OCI-LY7 (cell line): ENCODE measurements around the gene SPRED2. TPM values are rescaled to one million over a fixed set of nuclear protein-coding genes. Genes with fewer than 3 reads are reported as not detected.

Experiments
- BruUV-seq: library from RNA; stranded (reverse); fragments of 400-500 nt; replicated peaks from 2 replicates; lab custom pipeline; 2021; lab: Mats Ljungman, UMichigan
- CTCF ChIA-PET: fragments of 300-600 bp; sonication (Branson Sonifier 250); formaldehyde crosslinking; loops from one replicate; lab custom pipeline; 2022; ENCODE audit warnings: antibody characterized with exemption; ENCODE audit not compliant: unreplicated experiment; lab: Charles Lee
- POLR2A ChIA-PET: fragments of 300-600 bp; sonication (Branson Sonifier 250); formaldehyde crosslinking; loops from one replicate; lab custom pipeline; 2022; ENCODE audit warnings: antibody characterized with exemption; lab: Charles Lee
- DNase-seq: peaks from one replicate; pipeline ENCODE4 v3.0.0-alpha.2; 2015; ENCODE audit warnings: low spot score
- H2AFZ ChIP-seq: fragments of 200-600 bp; sonication (generic), shearing (Covaris generic); 2 replicates; pipeline ENCODE4 v1.6.1; 2014; ENCODE audit warnings: mild to moderate bottlenecking, antibody characterized with exemption, low read length, moderate library complexity
- H3K27ac ChIP-seq: fragments of 200-600 bp; sonication (generic); 2 replicates; pipeline ENCODE4 v1.5.1; 2014; ENCODE audit warnings: mixed run types, low read depth, mild to moderate bottlenecking, moderate library complexity, low read length, inconsistent platforms; ENCODE audit not compliant: poor library complexity, severe bottlenecking
- H3K36me3 ChIP-seq: fragments of 200-600 bp; sonication (generic); 2 replicates; pipeline ENCODE4 v1.6.1; 2014; ENCODE audit warnings: mild to moderate bottlenecking, antibody characterized with exemption, low read length, moderate library complexity, mixed read lengths; ENCODE audit not compliant: insufficient read depth
- H3K4me1 ChIP-seq: fragments of 200-600 bp; sonication (generic); 2 replicates; pipeline ENCODE4 v1.5.1; 2014; ENCODE audit warnings: mild to moderate bottlenecking, low read length; ENCODE audit not compliant: insufficient read depth, poor library complexity, severe bottlenecking
- H3K4me2 ChIP-seq: fragments of 200-600 bp; sonication (generic); 2 replicates; pipeline ENCODE4 v1.6.1; 2014; ENCODE audit warnings: mild to moderate bottlenecking, low read length
- H3K4me3 ChIP-seq: fragments of 200-600 bp; sonication (generic); 2 replicates; pipeline ENCODE4 v1.5.1; 2014; ENCODE audit warnings: mild to moderate bottlenecking, low read depth, low read length; ENCODE audit not compliant: poor library complexity, severe bottlenecking
- H3K79me2 ChIP-seq: fragments of 200-600 bp; sonication (generic); 2 replicates; pipeline ENCODE4 v1.6.1; 2016; ENCODE audit warnings: low read depth, mild to moderate bottlenecking, low read length, moderate library complexity, mixed read lengths; ENCODE audit not compliant: insufficient read depth
- H3K9me2 ChIP-seq: fragments of 200-600 bp; sonication (generic); 2 replicates; pipeline ENCODE4 v1.6.1; 2016; ENCODE audit warnings: mild to moderate bottlenecking, low read length, mixed read lengths; ENCODE audit not compliant: insufficient read depth
- H3K9me3 ChIP-seq: fragments of 200-600 bp; sonication (generic); 2 replicates; pipeline ENCODE4 v1.6.1; 2014; ENCODE audit warnings: mild to moderate bottlenecking, mixed run types, low read length, mixed read lengths
- H4K20me1 ChIP-seq: fragments of 200-600 bp; sonication (generic); 2 replicates; pipeline ENCODE4 v1.6.1; 2014; ENCODE audit warnings: mild to moderate bottlenecking, antibody characterized with exemption, low read length, moderate library complexity, mixed read lengths; ENCODE audit not compliant: insufficient read depth
- CTCF ChIP-seq: fragments of 200-600 bp; sonication (generic); conservative IDR thresholded peaks from 2 replicates; pipeline ENCODE4 v1.5.1; 2014; ENCODE audit warnings: mild to moderate bottlenecking, antibody characterized with exemption, low read length, moderate library complexity, mixed read lengths
- EZH2phosphoT487 ChIP-seq: fragments of 200-600 bp; sonication (generic); IDR thresholded peaks from 2 replicates; pipeline ENCODE4 v1.6.1; 2018; ENCODE audit warnings: low read depth, borderline replicate concordance, mild to moderate bottlenecking, mixed run types, antibody characterized with exemption, low read length, moderate library complexity, mixed read lengths
- intact Hi-C: fragments of 100-400 bp; cut with micrococcal nuclease; formaldehyde crosslinking; loops from one replicate; pipeline ENCODE4 v1.10.0; 2022; ENCODE audit not compliant: unreplicated experiment
- total RNA-seq, 2 experiments: library from RNA; depleted of rRNA in 1 of 2; stranded (reverse); fragments of >200 nt in 1 of 2; shearing (Covaris generic) in 1 of 2; gene quantifications; 2 replicates each; pipeline ENCODE4 v1.2.3, GENCODE V29; 2014 to 2022

Gene SPRED2
- total RNA-seq, 2 experiments from 2014 or later, result 8.0 to 49.1 TPM

- peaks cover 6% of the 10 kb centered on the region; the same call in 1 of the 2 replicates for H3K36me3 ChIP-seq
- ChIA-PET POLR2A (interaction anchor here (0.6 to 1.9 kb wide), 6 partner anchors 12 to 170 kb away, joined by 3 to 5 read pairs (median 3); no protein-coding TSS in a partner anchor), CTCF (no interaction called here)
- no TSS peak for BruUV-seq
- H3K9me3 ChIP-seq, result no peaks in the 10 kb centered on the region; the same call in 1 of the 2 replicates
- intact Hi-C loops, result no loop called here
- H3K4me3 ChIP-seq, result no peak overlapping the region
- peaks cover 78% of the 10 kb centered on the region for H3K4me1 ChIP-seq
- no peaks in the 10 kb centered on the region for H3K9me2 ChIP-seq
- peak overlapping the region; percentile 10 for H3K4me2 ChIP-seq
- peaks cover 87% of the 10 kb centered on the region for H3K79me2 ChIP-seq
- no peak for DNase-seq
- TF ChIP-seq EZH2phosphoT487 (no peak), CTCF (no peak)
- no peak overlapping the region for H2AFZ ChIP-seq
- no peak overlapping the region for H3K27ac ChIP-seq
- H4K20me1 ChIP-seq, result no peaks in the 10 kb centered on the region
These were observed 29.4 kb downstream of the SPRED2 start for GRCh38 chr2:65402780-65403528.

GRCh38 chr2:65402323-65402722 is 30.1 kb downstream of the SPRED2 start:
- H2AFZ ChIP-seq, result no peak overlapping the region
- H3K27ac ChIP-seq, result no peak overlapping the region
- H3K9me2 ChIP-seq, result no peaks in the 10 kb centered on the region
- H3K79me2 ChIP-seq, result peaks cover 87% of the 10 kb centered on the region
- H3K9me3 ChIP-seq, result no peaks in the 10 kb centered on the region; the same call in 1 of the 2 replicates
- no peak for TF ChIP-seq EZH2phosphoT487
- TF ChIP-seq CTCF, result no peak
- no peaks in the 10 kb centered on the region for H4K20me1 ChIP-seq
- H3K36me3 ChIP-seq, result peaks cover 6% of the 10 kb centered on the region; the same call in 1 of the 2 replicates
- POLR2A ChIA-PET, result interaction anchor here (0.6 to 1.9 kb wide), 8 partner anchors 11 to 409 kb away, joined by 3 to 5 read pairs (median 3); no protein-coding TSS in a partner anchor
- intact Hi-C loops, result no loop called here
- no peak overlapping the region for H3K4me2 ChIP-seq
- no peak for DNase-seq
- no peak overlapping the region for H3K4me3 ChIP-seq
- CTCF ChIA-PET, result no interaction called here
- peaks cover 78% of the 10 kb centered on the region for H3K4me1 ChIP-seq
- no TSS peak for BruUV-seq

- POLR2A ChIA-PET, result interaction anchor here (0.7 to 3.1 kb wide), 8 partner anchors 11 to 372 kb away, joined by 3 to 21 read pairs (median 3); no protein-coding TSS in a partner anchor
- H4K20me1 ChIP-seq, result no peaks in the 10 kb centered on the region
- CTCF ChIA-PET, result interaction anchor here (1.1 kb wide), 1 partner anchor 11 kb away, joined by 4 read pairs; no protein-coding TSS in a partner anchor
- no peak for TF ChIP-seq EZH2phosphoT487
- no peak for TF ChIP-seq CTCF
- no peak for DNase-seq
- H2AFZ ChIP-seq, result peak overlapping the region; percentile 46; the same call in 1 of the 2 replicates
- H3K4me2 ChIP-seq, result peak overlapping the region; percentile 93
- H3K36me3 ChIP-seq, result peaks cover 6% of the 10 kb centered on the region; the same call in 1 of the 2 replicates
- H3K27ac ChIP-seq, result peak overlapping the region; percentile 96
- H3K4me1 ChIP-seq, result peaks cover 78% of the 10 kb centered on the region
- intact Hi-C loops, result no loop called here
- no peak overlapping the region for H3K4me3 ChIP-seq
- H3K9me3 ChIP-seq, result no peaks in the 10 kb centered on the region; the same call in 1 of the 2 replicates
- peaks cover 87% of the 10 kb centered on the region for H3K79me2 ChIP-seq
- H3K9me2 ChIP-seq, result no peaks in the 10 kb centered on the region
- no TSS peak for BruUV-seq
These were observed 35.3 kb downstream of the SPRED2 start for GRCh38 chr2:65397122-65397521.
